LNCaP clone FGC (cell line): ENCODE results near the gene ANKRD31.

ENCODE experiments used
- DNase-seq: peaks from one replicate; pipeline ENCODE4 v3.0.0-alpha.2; 2011; ENCODE audit warnings: low read depth
- H3K4me3 ChIP-seq: 2 replicates; pipeline ENCODE4 v1.5.1; 2011; ENCODE audit warnings: mild to moderate bottlenecking, low read depth, low read length, control low read depth
- TF ChIP-seq, protein P1 (sequence below): IDR thresholded peaks from 2 replicates; pipeline ENCODE4 v1.5.1; 2012; ENCODE audit warnings: mild to moderate bottlenecking; ENCODE audit not compliant: control insufficient read depth, insufficient read depth; ENCODE audit errors: extremely low read depth

Gene ANKRD31

DNA sequence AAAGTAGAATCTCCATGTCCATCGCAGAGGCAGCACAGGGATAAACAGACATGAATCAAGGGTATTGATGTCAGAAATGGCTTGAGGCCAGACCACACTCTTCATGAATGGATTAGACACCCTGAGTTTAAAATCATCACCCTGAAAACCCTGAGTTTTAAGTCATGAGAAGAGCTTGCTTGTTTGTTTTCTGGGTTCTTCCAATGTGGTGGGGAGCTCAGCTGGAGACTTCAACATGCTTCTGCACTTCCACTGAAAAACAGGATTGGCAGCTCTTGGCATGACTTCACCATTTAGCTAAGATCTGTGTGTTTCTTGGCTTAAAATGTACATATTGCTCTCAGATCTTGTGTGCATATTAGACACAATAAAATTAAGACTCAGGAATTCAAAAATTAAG, 194.2 kb downstream of the ANKRD31 start:
- H3K4me3 ChIP-seq = no peak overlapping the region
- TF ChIP-seq, protein P1, sequence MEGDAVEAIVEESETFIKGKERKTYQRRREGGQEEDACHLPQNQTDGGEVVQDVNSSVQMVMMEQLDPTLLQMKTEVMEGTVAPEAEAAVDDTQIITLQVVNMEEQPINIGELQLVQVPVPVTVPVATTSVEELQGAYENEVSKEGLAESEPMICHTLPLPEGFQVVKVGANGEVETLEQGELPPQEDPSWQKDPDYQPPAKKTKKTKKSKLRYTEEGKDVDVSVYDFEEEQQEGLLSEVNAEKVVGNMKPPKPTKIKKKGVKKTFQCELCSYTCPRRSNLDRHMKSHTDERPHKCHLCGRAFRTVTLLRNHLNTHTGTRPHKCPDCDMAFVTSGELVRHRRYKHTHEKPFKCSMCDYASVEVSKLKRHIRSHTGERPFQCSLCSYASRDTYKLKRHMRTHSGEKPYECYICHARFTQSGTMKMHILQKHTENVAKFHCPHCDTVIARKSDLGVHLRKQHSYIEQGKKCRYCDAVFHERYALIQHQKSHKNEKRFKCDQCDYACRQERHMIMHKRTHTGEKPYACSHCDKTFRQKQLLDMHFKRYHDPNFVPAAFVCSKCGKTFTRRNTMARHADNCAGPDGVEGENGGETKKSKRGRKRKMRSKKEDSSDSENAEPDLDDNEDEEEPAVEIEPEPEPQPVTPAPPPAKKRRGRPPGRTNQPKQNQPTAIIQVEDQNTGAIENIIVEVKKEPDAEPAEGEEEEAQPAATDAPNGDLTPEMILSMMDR = no peak
- peak; percentile 40 for DNase-seq

DNA sequence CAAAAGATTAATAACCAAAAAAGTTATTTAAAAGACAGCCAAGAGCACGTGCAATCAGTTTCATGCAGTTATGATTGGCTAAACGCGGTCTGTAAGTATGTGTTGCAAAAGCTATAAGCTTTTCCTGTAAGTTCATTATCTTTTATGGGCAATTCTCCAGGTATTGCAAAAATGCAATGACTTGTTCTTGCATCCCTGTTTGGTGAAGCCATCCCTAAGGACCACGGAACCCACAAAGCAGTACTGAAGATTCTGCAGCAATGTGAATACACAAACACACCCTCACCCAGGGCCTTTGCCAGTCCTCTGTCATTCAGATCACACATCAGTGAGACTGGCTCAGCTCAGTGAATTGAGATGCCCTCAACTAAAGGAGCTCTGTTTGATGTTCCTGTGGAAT, 195.7 kb downstream of the ANKRD31 start:
- no peak overlapping the region for H3K4me3 ChIP-seq
- DNase-seq = no peak
- TF ChIP-seq, protein P1 = no peak

DNA sequence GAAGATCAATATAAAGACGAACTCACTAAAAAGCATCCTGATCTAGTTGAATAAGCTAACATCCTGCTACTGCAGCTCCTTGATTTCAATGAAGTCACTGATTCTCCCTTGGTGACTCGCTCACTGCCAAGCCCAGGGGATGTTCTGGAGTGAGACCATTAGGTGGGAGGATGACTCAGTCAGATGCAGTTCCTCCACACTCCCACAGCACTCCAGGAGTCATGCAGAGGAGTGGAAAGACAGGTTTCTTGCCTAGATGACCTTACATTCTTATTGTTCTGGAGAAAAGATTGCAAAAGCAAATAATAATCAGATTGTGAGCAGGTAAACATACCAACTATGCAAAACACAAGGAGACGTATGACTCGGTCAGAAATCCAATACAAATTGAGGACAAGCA, 199.6 kb downstream of the ANKRD31 start:
- TF ChIP-seq, protein P1 = no peak
- no peak overlapping the region for H3K4me3 ChIP-seq
- DNase-seq = peak; percentile 86

DNA sequence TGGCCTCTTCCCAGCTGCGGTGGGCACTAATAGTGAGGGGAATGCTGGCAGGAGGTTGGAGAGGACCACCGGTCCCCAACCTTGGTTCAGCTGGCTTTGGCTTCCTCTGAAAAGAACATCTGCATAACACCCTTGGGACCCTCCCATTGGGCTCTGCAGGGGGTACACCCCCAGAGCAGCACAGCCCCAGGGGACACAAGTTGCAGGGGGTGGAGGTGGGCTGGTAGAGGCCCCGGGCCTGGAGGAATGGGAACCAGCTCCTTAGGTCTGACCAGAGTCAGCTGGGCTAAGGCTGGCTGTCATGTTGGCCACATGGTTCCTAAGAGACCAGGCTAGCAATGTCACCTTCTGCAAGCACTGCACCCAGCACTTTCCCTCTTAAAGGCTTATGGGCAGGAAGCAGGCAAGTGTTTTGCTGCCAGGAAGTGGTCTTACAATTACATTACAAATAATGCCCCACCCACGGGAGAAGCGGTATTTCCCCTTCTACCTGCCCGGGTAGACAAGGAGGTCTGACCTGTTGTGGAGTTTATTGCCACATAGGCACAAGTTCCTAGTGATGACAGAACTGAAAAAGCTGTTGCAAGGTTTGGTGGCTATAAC, 202.4 kb downstream of the ANKRD31 start:
- TF ChIP-seq, protein P1 = no peak
- no peak for DNase-seq
- H3K4me3 ChIP-seq = no peak overlapping the region

DNA sequence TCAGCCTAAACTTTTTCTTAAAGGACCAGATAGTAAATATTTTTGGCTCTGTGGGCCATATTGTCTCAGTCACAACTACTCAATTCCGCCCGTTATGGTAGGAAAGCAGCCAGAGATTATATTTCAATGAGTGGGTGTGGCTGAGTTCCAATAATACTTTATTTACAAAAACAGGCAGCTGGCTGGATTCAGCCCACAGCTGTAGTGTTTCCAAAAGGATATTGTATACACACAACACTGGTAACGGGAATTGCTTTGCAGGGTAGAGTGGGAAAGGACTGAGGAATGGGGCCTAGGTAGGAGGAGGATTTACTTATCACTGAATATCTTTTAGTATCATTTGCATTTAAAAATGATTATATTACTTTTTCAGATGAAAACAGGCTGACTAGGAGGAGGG, 205.3 kb downstream of the ANKRD31 start:
- H3K4me3 ChIP-seq = no peak overlapping the region
- no peak for DNase-seq
- TF ChIP-seq, protein P1 = no peak

DNA sequence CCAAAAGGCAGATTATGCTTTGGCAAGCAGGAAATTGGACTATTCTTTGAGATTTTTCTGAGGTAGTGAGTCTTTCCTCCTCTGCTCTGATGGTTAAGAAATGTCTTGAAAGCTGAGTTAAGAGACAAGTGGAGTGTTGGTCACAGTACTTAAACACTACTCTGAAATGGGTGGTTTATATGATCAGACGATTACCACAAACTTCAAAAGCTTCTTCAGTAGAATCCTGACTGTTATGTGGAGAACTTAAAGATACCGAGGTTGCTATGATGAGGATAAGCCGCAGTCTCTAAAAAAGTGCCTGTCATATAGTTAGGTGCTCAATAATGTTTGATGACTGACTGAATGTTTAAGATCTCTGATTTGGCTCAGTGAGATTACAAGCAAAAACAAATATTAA, 208.6 kb downstream of the ANKRD31 start:
- TF ChIP-seq, protein P1 = no peak
- DNase-seq = no peak
- H3K4me3 ChIP-seq = no peak overlapping the region

DNA sequence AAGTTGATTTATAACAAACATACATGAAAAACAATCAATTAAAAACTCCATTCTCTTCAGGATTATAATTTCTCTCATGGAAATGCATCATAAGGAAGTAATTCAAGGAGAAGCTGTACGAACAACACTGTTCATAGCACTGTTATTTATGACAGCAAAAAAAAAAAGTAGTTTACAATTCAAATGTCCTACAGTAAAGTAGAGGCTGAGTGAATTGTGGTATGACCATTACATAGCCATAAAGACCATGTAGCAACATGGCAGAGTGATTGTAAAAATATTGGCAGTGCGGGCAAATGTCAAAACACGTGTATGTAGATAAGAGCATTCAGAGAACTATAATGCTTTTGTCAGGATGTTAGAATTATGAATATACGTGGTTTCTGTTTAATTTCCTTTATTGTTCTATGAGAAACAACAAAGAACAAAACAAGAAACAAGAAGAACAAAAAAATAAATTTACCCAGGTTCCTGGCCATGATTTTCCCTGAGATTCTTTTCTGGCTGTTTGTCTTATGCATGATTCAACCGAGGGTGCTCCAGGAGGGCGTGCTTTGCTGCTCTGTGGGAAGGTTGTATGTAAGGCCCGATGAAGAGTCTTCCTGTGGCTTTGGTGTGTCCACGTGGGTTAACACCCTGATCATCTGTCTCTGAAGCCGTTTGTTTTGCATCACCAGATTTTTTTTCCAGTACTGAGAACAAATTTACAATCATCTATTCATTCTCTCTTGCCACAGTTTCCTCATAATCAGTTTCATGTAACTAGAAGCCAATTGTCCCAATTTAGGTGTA, 213.1 kb downstream of the ANKRD31 start:
- DNase-seq = no peak
- no peak overlapping the region for H3K4me3 ChIP-seq
- TF ChIP-seq, protein P1 = no peak
